Urinary bladder (tissue), 4 donors: ENCODE results near the gene KCNE3. TPM values are rescaled to one million over a fixed set of nuclear protein-coding genes. Genes with fewer than 3 reads are reported as not detected.

Source experiments
- DNase-seq: peaks from one replicate; pipeline ENCODE4 v3.0.0-alpha.2; 2015; ENCODE audit errors: extremely low spot score
- H3K27ac ChIP-seq: one replicate; pipeline ENCODE4 v1.5.1; 2013; ENCODE audit warnings: low read depth, mild to moderate bottlenecking, moderate library complexity
- H3K36me3 ChIP-seq: one replicate; pipeline ENCODE4 v1.6.1; 2013; ENCODE audit warnings: mild to moderate bottlenecking, moderate library complexity; ENCODE audit not compliant: insufficient read depth
- H3K4me1 ChIP-seq: one replicate; pipeline ENCODE4 v1.6.1; 2013; ENCODE audit warnings: mild to moderate bottlenecking, moderate library complexity; ENCODE audit not compliant: insufficient read depth
- H3K4me3 ChIP-seq: one replicate; pipeline ENCODE4 v1.5.1; 2013; ENCODE audit warnings: low read depth, low read length
- WGBS: extraction: QIAGEN DNeasy Blood & Tissue Kit; methylation state at CpG from one replicate; pipeline ENCODE4 v1.1.7; 2013; 5-methylcytosine and 5-hydroxymethylcytosine counted together
- polyA plus RNA-seq: library from polyadenylated mRNA; stranded (reverse); fragments of 200-250 nt; gene quantifications from one replicate; pipeline ENCODE4 v1.2.3, GENCODE V29; 2013
- total RNA-seq: library from RNA; depleted of rRNA; stranded (reverse); fragments of >200 nt; gene quantifications from one replicate; pipeline ENCODE4 v1.2.3, GENCODE V29; 2014
- donor health status: healthy with polysubstance abuse.
- donor health status: healthy.

The KCNE3 gene
- total and polyA plus RNA-seq, 2 donors: 5.8 to 6.8 TPM

GRCh38 chr11:74464746-74465145 lies 2.6 kb downstream of the KCNE3 start:
- WGBS: 92% methylated on average over 1 of the region's 1 CpG
- no peak for DNase-seq
- Histone ChIP-seq H3K4me3 (no peak overlapping the region), H3K4me1 (no peaks in the 10 kb centered on the region), H3K27ac (no peak overlapping the region), H3K36me3 (no peaks in the 10 kb centered on the region)

GRCh38 chr11:74463216-74463615 lies 4.1 kb downstream of the KCNE3 start:
- no peak overlapping the region for H3K4me3 ChIP-seq
- no peaks in the 10 kb centered on the region for H3K4me1 ChIP-seq
- 92% methylated on average over 1 of the region's 1 CpG for WGBS
- DNase-seq: no peak
- H3K27ac ChIP-seq: no peak overlapping the region
- H3K36me3 ChIP-seq: no peaks in the 10 kb centered on the region

GRCh38 chr11:74462631-74463030 lies 4.7 kb downstream of the KCNE3 start:
- WGBS: 83% methylated on average over 5 of the region's 5 CpGs
- H3K36me3 ChIP-seq: no peaks in the 10 kb centered on the region
- no peaks in the 10 kb centered on the region for H3K4me1 ChIP-seq
- no peak for DNase-seq
- H3K4me3 ChIP-seq: no peak overlapping the region
- no peak overlapping the region for H3K27ac ChIP-seq

- no peak for DNase-seq
- no peaks in the 10 kb centered on the region for H3K4me1 ChIP-seq
- WGBS: 59% methylated on average over 2 of the region's 2 CpGs
- peak overlapping the region; percentile 76 for H3K27ac ChIP-seq
- H3K4me3 ChIP-seq: no peak overlapping the region
- no peaks in the 10 kb centered on the region for H3K36me3 ChIP-seq
Measured at GRCh38 chr11:74462009-74462408, 5.3 kb downstream of the KCNE3 start.

GRCh38 chr11:74460481-74461154 lies 6.7 kb downstream of the KCNE3 start:
- Histone ChIP-seq H3K36me3 (no peaks in the 10 kb centered on the region), H3K4me1 (no peaks in the 10 kb centered on the region), H3K4me3 (no peak overlapping the region), H3K27ac (no peak overlapping the region)
- DNase-seq: no peak
- 47% methylated on average over 2 of the region's 2 CpGs for WGBS

- H3K4me3 ChIP-seq: no peak overlapping the region
- WGBS: 79% methylated on average over 4 of the region's 4 CpGs
- no peak overlapping the region for H3K27ac ChIP-seq
- no peaks in the 10 kb centered on the region for H3K4me1 ChIP-seq
- no peak for DNase-seq
- H3K36me3 ChIP-seq: no peaks in the 10 kb centered on the region
Measured at GRCh38 chr11:74460065-74460464, 7.3 kb downstream of the KCNE3 start.

- Histone ChIP-seq H3K27ac (no peak overlapping the region), H3K36me3 (no peaks in the 10 kb centered on the region), H3K4me3 (no peak overlapping the region), H3K4me1 (no peaks in the 10 kb centered on the region)
- whole genome bisulfite sequencing: 45% methylated on average over 1 of the region's 1 CpG
- DNase-seq: no peak
Measured at GRCh38 chr11:74459584-74459983, 7.8 kb downstream of the KCNE3 start.

- 83% methylated on average over 6 of the region's 6 CpGs for WGBS
- H3K4me3 ChIP-seq: no peak overlapping the region
- no peaks in the 10 kb centered on the region for H3K4me1 ChIP-seq
- no peaks in the 10 kb centered on the region for H3K36me3 ChIP-seq
- no peak overlapping the region for H3K27ac ChIP-seq
- no peak for DNase-seq
Measured at GRCh38 chr11:74457356-74457755, 10.0 kb downstream of the KCNE3 start.

GRCh38 chr11:74453373-74453975 lies 13.9 kb downstream of the KCNE3 start:
- H3K36me3 ChIP-seq: no peaks in the 10 kb centered on the region
- 44% methylated on average over 10 of the region's 10 CpGs for WGBS
- no peak overlapping the region for H3K4me3 ChIP-seq
- no peaks in the 10 kb centered on the region for H3K4me1 ChIP-seq
- H3K27ac ChIP-seq: no peak overlapping the region
- no peak for DNase-seq

- Histone ChIP-seq H3K36me3 (no peaks in the 10 kb centered on the region), H3K4me3 (no peak overlapping the region), H3K27ac (no peak overlapping the region), H3K4me1 (no peaks in the 10 kb centered on the region)
- 71% methylated on average over 3 of the region's 3 CpGs for WGBS
- no peak for DNase-seq
Measured at GRCh38 chr11:74452366-74452765, 15.0 kb downstream of the KCNE3 start.

- 53% methylated on average over 6 of the region's 6 CpGs for WGBS
- Histone ChIP-seq H3K27ac (no peak overlapping the region), H3K4me1 (no peaks in the 10 kb centered on the region), H3K36me3 (no peaks in the 10 kb centered on the region), H3K4me3 (no peak overlapping the region)
- DNase-seq: no peak
Measured at GRCh38 chr11:74450318-74450717, 17.0 kb downstream of the KCNE3 start.

GRCh38 chr11:74449369-74449931 lies 17.9 kb downstream of the KCNE3 start:
- DNase-seq: peak; percentile 40
- H3K27ac ChIP-seq: no peak overlapping the region
- no peaks in the 10 kb centered on the region for H3K36me3 ChIP-seq
- WGBS: 70% methylated on average over 2 of the region's 2 CpGs
- H3K4me3 ChIP-seq: no peak overlapping the region
- H3K4me1 ChIP-seq: no peaks in the 10 kb centered on the region

- H3K27ac ChIP-seq: no peak overlapping the region
- DNase-seq: no peak
- H3K36me3 ChIP-seq: no peaks in the 10 kb centered on the region
- no peaks in the 10 kb centered on the region for H3K4me1 ChIP-seq
- H3K4me3 ChIP-seq: no peak overlapping the region
Measured at GRCh38 chr11:74447720-74448119, 19.6 kb downstream of the KCNE3 start.

- WGBS: 42% methylated on average over 1 of the region's 1 CpG
- H3K4me1 ChIP-seq: no peaks in the 10 kb centered on the region
Measured at GRCh38 chr11:74446532-74446938, 20.8 kb downstream of the KCNE3 start.

More at GRCh38 chr11:74446532-74446938, 20.8 kb downstream of the KCNE3 start:
- no peak for DNase-seq
- no peaks in the 10 kb centered on the region for H3K36me3 ChIP-seq
- H3K27ac ChIP-seq: no peak overlapping the region
- no peak overlapping the region for H3K4me3 ChIP-seq
